ENCODE measurements around the gene PIP5KL1.

- TF ChIP-seq POLR2A (IDR thresholded peaks at IDR 0.05) (no peak), CTCF (IDR thresholded peaks at IDR 0.05) (no peak)
Measured at GRCh38 chr9:127876764-127877562, 53.6 kb downstream of the PIP5KL1 start.
